ENCODE measurements around the gene NDUFV2.

Gene NDUFV2

GRCh38 chr18:9108911-9109310, 6.4 kb downstream of the NDUFV2 start:
- TF ChIP-seq CSDC2 (CRISPR knock-in tag; IDR thresholded peaks at IDR 0.05) = no peak
- TF ChIP-seq ARNTL (CRISPR knock-in tag; IDR thresholded peaks at IDR 0.05; ENCODE audit: borderline replicate concordance, low read depth) = no peak
- no peak for TF ChIP-seq ZFP3 (CRISPR knock-in tag; IDR thresholded peaks at IDR 0.05)
- TF ChIP-seq TCF4 (CRISPR knock-in tag; IDR thresholded peaks at IDR 0.05; ENCODE audit: borderline replicate concordance) = no peak
- no peak for TF ChIP-seq TSHZ2 (CRISPR knock-in tag; IDR thresholded peaks at IDR 0.05)
- no peak for TF ChIP-seq ZFP30 (CRISPR knock-in tag; IDR thresholded peaks at IDR 0.05)
- no peak for TF ChIP-seq ISL1 (CRISPR knock-in tag; IDR thresholded peaks at IDR 0.05)

GRCh38 chr18:9109523-9109922, 7.0 kb downstream of the NDUFV2 start:
- TF ChIP-seq TSHZ2 (CRISPR knock-in tag; IDR thresholded peaks at IDR 0.05) = no peak
- no peak for TF ChIP-seq PPARA (CRISPR knock-in tag; IDR thresholded peaks at IDR 0.05; ENCODE audit: borderline replicate concordance)
- TF ChIP-seq GLIS3 (CRISPR knock-in tag; IDR thresholded peaks at IDR 0.05) = no peak
- no peak for TF ChIP-seq CSDC2 (CRISPR knock-in tag; IDR thresholded peaks at IDR 0.05)
- peak; percentile 69 for ATAC-seq

More at GRCh38 chr18:9108911-9109310, 6.4 kb downstream of the NDUFV2 start:
- ATAC-seq = no peak

- no peak for ATAC-seq
- TF ChIP-seq CSDC2 (CRISPR knock-in tag; IDR thresholded peaks at IDR 0.05) = no peak
- TF ChIP-seq ZNF565 (CRISPR knock-in tag; conservative IDR thresholded peaks at IDR 0.05; ENCODE audit: low read depth) = no peak
- no peak for TF ChIP-seq TOX (CRISPR knock-in tag; IDR thresholded peaks at IDR 0.05; ENCODE audit: borderline replicate concordance)
- no peak for TF ChIP-seq POU6F1 (CRISPR knock-in tag; IDR thresholded peaks at IDR 0.05; ENCODE audit: borderline replicate concordance, low read depth)
- TF ChIP-seq CREB5 (CRISPR knock-in tag; IDR thresholded peaks at IDR 0.05; ENCODE audit: low read depth) = no peak
- TF ChIP-seq TCF4 (CRISPR knock-in tag; IDR thresholded peaks at IDR 0.05; ENCODE audit: borderline replicate concordance) = no peak
- no peak for TF ChIP-seq PATZ1 (CRISPR knock-in tag; IDR thresholded peaks at IDR 0.05; ENCODE audit: borderline replicate concordance)
- no peak for TF ChIP-seq GLIS3 (CRISPR knock-in tag; IDR thresholded peaks at IDR 0.05)
- no peak for TF ChIP-seq TSHZ2 (CRISPR knock-in tag; IDR thresholded peaks at IDR 0.05)
- no peak for TF ChIP-seq ESRRG (CRISPR knock-in tag; IDR thresholded peaks at IDR 0.05)
- TF ChIP-seq ISL1 (CRISPR knock-in tag; IDR thresholded peaks at IDR 0.05) = no peak
- TF ChIP-seq PPARA (CRISPR knock-in tag; IDR thresholded peaks at IDR 0.05; ENCODE audit: borderline replicate concordance) = no peak
- TF ChIP-seq ZFP3 (CRISPR knock-in tag; IDR thresholded peaks at IDR 0.05) = no peak
- no peak for TF ChIP-seq ZNF8 (CRISPR knock-in tag; IDR thresholded peaks at IDR 0.05)
- TF ChIP-seq ZNF70 (CRISPR knock-in tag; IDR thresholded peaks at IDR 0.05) = no peak
- no peak for TF ChIP-seq ZC3H10 (CRISPR knock-in tag; IDR thresholded peaks at IDR 0.05)
- no peak for TF ChIP-seq ZFP30 (CRISPR knock-in tag; IDR thresholded peaks at IDR 0.05)
Measured at GRCh38 chr18:9113468-9114149, 11.1 kb downstream of the NDUFV2 start.
